Measurements from ENCODE around the gene DGCR6L. TPM values are rescaled to one million over a fixed set of nuclear protein-coding genes. Genes with fewer than 3 reads are reported as not detected.
A peak's percentile ranks its signal among the peaks of the same experiment; 100 is the strongest.
"Not testable (repeated sequence)": the region's sequence is repeated elsewhere in the genome, so short reads cannot be mapped to it uniquely, and the experiment has no call there.

DGCR6L gene
- total and polyA plus RNA-seq, 5 experiments from 2014 or later, result 36.1 to 144 (median 104) TPM

DNA sequence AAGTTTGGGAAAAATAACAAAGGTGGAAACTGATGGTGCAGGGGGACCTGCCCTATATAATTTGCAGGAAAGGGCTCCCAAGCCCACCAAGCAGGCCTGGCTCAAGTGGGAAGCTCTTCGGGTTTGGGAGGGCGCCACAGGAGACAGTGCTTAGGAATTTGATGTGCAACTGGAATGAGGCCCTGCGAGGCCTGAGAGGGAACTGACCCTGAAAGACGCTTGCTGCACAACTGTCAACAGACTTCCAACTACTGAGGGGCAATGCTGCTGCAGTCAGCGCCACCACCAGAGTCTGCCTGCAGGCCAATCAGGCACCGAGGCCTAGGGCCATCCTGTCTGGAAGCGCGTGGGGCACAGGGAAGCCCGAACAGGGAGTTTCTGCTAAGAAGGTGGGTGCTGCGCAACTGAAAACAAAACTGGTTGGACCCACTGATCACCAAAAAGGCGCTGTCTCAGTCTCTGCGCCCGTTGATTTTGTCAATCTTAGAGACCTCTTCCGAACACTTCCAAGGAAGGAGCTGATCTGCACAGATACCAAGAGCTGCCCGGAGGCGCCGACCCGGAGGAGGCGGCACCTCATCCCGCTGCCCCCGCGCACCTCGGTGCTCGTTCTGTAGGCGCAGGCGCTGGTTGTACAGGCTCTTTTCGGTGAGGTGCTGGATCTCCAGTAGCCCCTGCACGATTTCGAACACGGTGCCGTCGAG is 667 bp downstream of the DGCR6L start:
- H3K9me3 Mint-ChIP-seq, result no peaks in the 10 kb centered on the region
- ATAC-seq, result peak in 1 of 2 donors; percentile 11
- no peak for DNase-seq
- POLR2A ChIA-PET, result interaction anchor here (0.8 to 1.9 kb wide), 9 partner anchors 19 to 299 kb away, joined by 3 to 20 read pairs (median 4); partner anchors contain the start of gene ZNF74
- peak overlapping the region; percentile 86 to 94 (median 92) for H3K4me3 Mint-ChIP-seq
- H3K27me3 Mint-ChIP-seq, result no peaks in the 10 kb centered on the region
- H3K27ac Mint-ChIP-seq, result peak overlapping the region in 9 of 10 donors; percentile 53 to 93 (median 85)
- H3K4me1 Mint-ChIP-seq, result peaks cover 27 to 66% (median 61%) of the 10 kb centered on the region in 4 donors
- no peaks in the 10 kb centered on the region for H3K36me3 Mint-ChIP-seq

DNA sequence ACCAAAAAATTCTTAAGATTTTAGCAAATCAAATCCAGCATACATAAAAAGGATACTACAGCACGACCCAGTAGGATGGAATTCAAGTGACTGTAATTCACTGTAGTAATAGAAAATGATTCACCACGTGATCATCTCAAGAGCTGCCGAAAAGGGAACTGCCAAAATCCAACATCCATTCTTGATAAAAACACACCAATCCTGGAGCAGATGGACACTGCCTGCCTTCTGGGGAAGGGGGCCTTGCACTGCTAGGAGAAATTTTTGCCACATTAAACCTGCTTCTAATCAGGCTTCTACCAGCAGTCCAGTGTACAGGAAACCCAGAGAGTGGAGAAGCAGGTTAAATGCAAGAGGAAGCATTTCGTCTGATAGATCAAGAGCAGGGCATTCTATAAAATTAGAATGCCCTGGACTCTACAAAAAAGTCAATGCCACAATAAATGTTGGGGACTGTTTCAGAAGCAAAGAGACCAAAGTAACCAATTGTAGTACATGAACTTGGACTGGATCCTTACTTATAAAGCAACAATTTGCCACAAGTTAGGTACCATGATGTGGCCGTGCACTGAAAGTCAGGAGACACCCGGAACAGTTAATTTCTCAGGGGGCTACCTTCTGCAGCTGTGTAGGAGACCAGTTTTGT is 1.7 kb downstream of the DGCR6L start:
- POLR2A ChIA-PET, result interaction anchor here (1.9 kb wide), 1 partner anchor 76 kb away, joined by 20 read pairs; the partner anchor contains the start of gene ZNF74
- ATAC-seq, H3K9me3 Mint-ChIP-seq, H3K36me3 Mint-ChIP-seq, H3K27me3 Mint-ChIP-seq, DNase-seq: not testable (repeated sequence)
- Mint-ChIP-seq H3K4me3 (peak overlapping the region; percentile 86 to 94 (median 92)), H3K4me1 (peaks cover 24 to 55% (median 50%) of the 10 kb centered on the region in 4 donors), H3K27ac (peak overlapping the region in 4 of 10 donors; percentile 8 to 63 (median 26))

DNA sequence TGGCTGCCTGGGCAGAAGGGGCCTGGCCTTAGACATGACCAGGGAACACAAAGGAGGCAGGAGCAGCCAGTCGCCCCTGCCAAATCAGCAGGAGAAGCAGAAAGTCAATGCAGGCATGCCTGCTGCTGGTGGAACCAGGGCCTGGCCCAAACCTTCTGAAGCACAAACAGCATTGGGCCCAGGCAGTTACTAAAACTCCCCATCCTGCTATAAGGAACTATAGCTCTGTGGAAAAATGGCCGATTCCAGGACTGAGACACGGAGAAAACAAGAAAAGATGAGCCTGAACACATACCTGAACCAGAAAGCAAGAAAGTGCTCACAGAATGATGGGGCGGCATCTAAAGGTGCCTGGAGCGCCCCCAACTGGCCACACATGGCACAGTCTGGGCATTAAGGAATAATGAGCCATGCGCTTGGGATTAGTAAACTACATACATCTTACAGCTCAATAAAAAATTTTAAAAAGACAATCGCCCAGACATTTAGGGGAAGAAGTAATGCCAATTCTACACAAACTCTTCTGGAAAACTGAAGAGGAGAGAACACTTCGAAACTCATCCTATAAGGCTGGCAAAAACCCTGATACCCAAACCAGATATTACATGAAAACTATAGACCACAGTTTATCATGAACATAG is 2.3 kb downstream of the DGCR6L start:
- Mint-ChIP-seq H3K27ac (peak overlapping the region in 8 of 10 donors; percentile 15 to 72 (median 35)), H3K4me1 (peaks cover 19 to 49% (median 44%) of the 10 kb centered on the region in 4 donors), H3K4me3 (peak overlapping the region; percentile 86 to 94 (median 92))
- POLR2A ChIA-PET, result interaction anchor here (1.4 kb wide), 1 partner anchor 18 kb away, joined by 4 read pairs; no protein-coding TSS in a partner anchor
- not testable (repeated sequence) for H3K9me3 Mint-ChIP-seq, ATAC-seq, H3K36me3 Mint-ChIP-seq, H3K27me3 Mint-ChIP-seq
- DNase-seq, result peak in 5 of 10 donors; percentile 29 to 43 (median 34)

DNA sequence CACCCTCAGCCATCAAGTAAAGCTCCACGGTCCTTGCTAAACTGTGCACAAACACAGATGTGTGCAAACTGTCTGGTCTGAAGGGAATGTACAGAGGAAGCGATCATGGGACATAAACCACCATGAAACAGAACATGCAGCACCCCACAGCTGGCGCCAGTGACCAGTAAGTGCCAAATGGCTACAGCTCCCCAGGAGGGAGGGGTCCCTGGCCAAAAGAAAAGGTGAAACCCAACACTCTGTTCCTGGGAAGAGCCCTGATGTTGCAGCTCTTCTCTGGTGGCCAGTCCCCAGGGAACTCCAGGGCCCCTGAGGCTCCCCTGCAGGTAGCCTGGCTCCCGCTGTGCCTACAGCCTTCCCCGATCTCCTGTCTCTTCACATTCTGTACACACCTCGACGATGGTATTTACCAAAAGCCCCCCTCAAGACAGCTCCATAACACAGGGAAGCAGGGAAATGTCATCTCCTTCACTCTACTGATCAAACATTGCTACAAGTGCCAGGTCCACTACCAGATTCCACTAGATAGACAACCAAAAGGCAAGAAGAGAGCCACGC is 2.9 kb downstream of the DGCR6L start:
- no peaks in the 10 kb centered on the region for H3K9me3 Mint-ChIP-seq
- H3K27ac Mint-ChIP-seq, result peak overlapping the region in 5 of 10 donors; percentile 7 to 72 (median 37)
- DNase-seq (no peak), ATAC-seq (no peak)
- POLR2A ChIA-PET, result interaction anchor here (1.4 kb wide), 1 partner anchor 18 kb away, joined by 4 read pairs; no protein-coding TSS in a partner anchor
- H3K4me1 Mint-ChIP-seq, result peaks cover 18 to 44% (median 40%) of the 10 kb centered on the region in 4 donors
- H3K36me3 Mint-ChIP-seq, result peaks cover 0 to 2% (median 0%) of the 10 kb centered on the region in 3 donors
- no peaks in the 10 kb centered on the region for H3K27me3 Mint-ChIP-seq
- peak overlapping the region in 7 of 10 donors; percentile 38 to 94 (median 88) for H3K4me3 Mint-ChIP-seq

DNA sequence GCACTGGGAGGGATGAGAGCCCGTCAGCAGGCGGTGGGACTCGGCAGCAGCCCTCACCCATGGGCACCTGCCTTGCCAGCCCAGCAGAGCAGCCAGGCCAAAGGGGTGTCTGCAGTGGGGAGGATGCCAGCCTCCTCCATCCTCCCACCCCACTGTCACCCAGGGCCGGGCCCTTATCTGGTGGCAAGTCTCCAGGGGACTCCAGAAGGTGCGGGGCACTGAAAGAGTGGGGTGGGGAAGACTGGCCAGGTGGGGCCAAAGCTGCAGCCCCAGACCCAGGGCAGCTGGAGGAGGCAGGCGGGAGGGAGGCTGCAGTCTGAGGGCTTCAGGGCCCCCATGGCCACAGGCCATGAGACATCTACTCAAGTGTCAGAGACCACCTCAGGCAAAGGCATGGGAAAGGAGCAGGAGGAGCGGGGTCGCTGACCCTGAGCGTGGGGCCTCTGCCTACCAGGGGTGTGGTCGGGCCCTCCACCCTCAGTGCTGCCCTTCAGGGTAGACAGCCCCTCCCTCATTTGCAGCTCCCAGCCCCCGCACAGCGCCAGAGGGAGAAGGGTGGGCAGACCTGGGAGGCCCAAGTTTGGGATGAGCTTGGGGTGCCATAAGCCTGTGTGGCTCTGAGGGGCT is 3.5 kb downstream of the DGCR6L start:
- Mint-ChIP-seq H3K4me3 (no peak overlapping the region), H3K9me3 (no peaks in the 10 kb centered on the region), H3K27me3 (no peaks in the 10 kb centered on the region), H3K4me1 (peaks cover 14 to 38% (median 34%) of the 10 kb centered on the region in 4 donors), H3K36me3 (peaks cover 0 to 2% (median 0%) of the 10 kb centered on the region in 3 donors), H3K27ac (no peak overlapping the region)
- POLR2A ChIA-PET, result interaction anchor here (1.0 to 1.4 kb wide), 2 partner anchors 17 to 77 kb away, joined by 3 to 4 read pairs; partner anchors contain the start of gene ZNF74
- no peak for ATAC-seq
- peak in 1 of 10 donors; percentile 15 for DNase-seq

DNA sequence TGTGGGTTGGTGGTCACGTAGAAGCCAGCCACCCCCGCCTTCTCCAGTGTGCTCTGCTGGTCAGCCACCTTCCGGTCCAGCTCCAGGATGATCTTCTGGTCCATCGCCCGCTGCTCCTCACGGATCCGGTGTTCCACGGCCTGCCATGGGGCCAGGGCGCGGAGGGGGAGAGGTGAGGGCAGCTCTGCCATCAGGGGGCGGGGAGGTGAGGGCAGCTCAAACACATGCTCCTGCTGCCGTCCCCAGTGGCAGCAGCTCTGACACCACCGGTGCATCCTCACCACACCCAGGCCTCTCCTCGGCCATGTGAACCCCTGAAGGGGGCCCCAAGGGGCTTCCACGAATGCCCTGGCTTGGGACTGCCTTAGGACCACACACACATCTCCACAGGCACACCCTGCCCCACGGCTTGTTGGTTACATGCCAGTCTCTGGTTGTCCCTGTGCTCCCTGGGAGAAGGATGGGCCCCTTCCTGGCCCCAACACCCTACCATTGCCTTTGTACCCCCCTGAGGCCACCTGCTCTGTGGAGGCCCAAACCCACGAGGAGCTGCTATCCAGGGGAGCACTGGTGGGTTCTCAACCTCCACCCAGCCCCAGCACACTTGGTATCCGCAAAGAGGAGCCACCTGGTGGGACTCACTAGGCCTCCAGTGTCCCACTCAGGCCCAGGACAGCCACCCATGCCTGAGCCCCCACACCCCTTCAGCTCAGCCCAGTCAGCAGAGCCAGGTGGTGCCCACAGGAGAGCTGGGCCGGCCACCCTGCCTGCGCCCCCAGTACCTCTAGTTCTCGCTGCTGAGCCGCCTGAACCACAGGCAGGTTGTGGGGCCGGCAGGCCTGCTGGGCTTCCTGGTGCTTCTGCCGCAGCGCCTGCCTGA is 4.3 kb downstream of the DGCR6L start:
- peaks cover 10 to 32% (median 27%) of the 10 kb centered on the region in 4 donors for H3K4me1 Mint-ChIP-seq
- POLR2A ChIA-PET, result interaction anchor here (1.0 kb wide), 1 partner anchor 78 kb away, joined by 3 read pairs; the partner anchor contains the start of gene ZNF74
- no peak overlapping the region for H3K27ac Mint-ChIP-seq
- H3K4me3 Mint-ChIP-seq, result peak overlapping the region in 1 of 10 donors; percentile 20
- peak in 1 of 10 donors; percentile 13 for DNase-seq
- no peaks in the 10 kb centered on the region for H3K27me3 Mint-ChIP-seq
- H3K36me3 Mint-ChIP-seq, result peaks cover 0 to 2% (median 0%) of the 10 kb centered on the region in 3 donors
- H3K9me3 Mint-ChIP-seq, result no peaks in the 10 kb centered on the region
- no peak for ATAC-seq

DNA sequence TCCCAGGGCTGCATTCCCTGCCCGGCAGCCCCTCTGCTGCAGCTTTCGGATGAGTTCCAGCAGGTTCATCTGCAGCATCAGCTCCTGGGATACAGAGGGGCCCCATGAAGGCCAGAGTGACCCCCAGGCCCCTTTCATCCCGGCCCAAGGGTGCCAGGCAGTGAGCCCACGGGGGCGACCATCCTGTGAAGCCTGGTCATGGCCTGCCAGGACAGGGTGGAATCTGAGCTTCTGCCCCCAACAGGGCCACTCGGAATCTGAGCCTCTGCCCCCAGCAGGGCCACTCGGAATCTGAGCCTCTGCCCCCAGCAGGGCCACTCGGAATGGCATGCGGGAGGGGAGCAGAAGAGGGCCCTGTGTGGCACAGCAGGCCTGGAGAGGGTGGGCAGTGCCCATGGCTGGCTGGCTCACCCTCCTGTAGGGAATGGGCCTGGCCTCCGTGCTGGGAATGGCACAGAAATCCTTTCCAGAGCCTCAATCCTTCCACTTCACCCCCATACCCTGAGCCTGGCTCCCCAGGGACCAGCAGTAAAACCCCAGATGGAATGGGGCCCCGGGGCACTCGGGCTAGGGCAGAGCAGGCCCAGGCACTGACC is 5.0 kb downstream of the DGCR6L start:
- H3K27ac Mint-ChIP-seq, H3K9me3 Mint-ChIP-seq, H3K4me3 Mint-ChIP-seq, H3K36me3 Mint-ChIP-seq, ATAC-seq, H3K27me3 Mint-ChIP-seq, POLR2A ChIA-PET: not testable (repeated sequence)
- H3K4me1 Mint-ChIP-seq, result peaks cover 9 to 30% (median 24%) of the 10 kb centered on the region in 4 donors
- peak in 1 of 10 donors; percentile 13 for DNase-seq

DNA sequence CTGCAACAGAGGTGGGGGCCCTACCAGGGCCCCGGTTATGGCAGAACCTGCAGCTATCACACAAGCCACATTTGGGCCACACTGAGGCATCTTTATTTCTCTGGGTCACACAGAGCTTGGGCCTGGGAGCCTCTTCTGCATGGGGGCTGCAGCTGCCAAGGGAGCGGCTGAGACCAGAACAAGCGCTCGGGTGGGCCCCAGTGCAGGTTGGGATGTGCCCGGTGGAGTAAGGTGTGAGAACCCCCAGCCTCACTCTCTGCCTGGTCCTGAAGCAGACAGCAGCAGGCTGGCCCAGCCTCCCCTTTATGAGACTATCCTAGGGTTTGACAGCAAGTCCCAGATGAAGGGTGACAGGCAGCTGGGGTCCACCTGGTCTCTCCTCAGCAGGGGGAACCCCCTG is 5.7 kb downstream of the DGCR6L start:
- peak in 1 of 10 donors; percentile 16 for DNase-seq

DNA sequence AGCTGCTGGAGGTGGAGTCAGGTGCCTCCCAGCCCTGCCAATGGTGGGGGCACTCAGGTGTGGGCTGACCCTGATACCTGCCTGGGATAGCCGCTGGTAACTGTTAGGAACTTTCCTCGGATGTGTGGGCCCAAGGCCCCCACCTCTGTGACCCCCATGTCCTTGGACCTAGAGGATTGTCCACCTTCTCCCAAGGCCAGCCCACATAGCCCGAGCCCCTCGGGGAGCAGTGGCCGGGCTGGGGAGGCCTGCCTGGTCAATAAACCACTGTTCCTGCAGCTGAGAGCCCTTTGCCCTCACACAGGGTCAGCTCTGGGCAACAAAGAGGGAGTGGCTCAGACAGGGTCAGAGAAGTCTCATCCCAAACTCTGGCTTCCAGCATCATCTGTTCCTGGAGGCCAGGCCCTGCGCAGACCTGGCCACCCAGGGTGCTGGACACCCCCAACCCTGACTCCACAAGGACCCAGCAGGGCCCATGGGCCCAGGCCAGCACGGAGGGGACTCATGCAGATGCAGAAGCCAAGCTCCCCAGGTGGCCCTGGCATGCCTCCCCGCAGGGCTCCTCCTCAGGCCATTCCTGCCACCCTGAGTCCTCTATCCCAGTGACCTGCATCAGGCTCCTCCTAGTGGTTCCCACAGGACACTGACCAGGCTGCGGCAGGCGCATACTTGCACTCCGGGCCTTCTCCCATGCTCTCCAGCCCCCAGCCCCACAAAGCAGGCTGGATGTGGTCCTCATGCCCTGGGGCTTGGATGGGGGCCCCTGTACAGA is 6.4 kb downstream of the DGCR6L start:
- POLR2A ChIA-PET, H3K36me3 Mint-ChIP-seq, H3K4me3 Mint-ChIP-seq, H3K27me3 Mint-ChIP-seq, H3K27ac Mint-ChIP-seq, H3K9me3 Mint-ChIP-seq, ATAC-seq: not testable (repeated sequence)
- peak in 1 of 10 donors; percentile 13 for DNase-seq
- H3K4me1 Mint-ChIP-seq, result peaks cover 9 to 22% (median 18%) of the 10 kb centered on the region in 4 donors

More for the DNA sequence above, 5.7 kb downstream of the DGCR6L start:
- H3K4me3 Mint-ChIP-seq, H3K9me3 Mint-ChIP-seq, H3K27ac Mint-ChIP-seq, ATAC-seq, H3K36me3 Mint-ChIP-seq, POLR2A ChIA-PET, H3K27me3 Mint-ChIP-seq: not testable (repeated sequence)
- H3K4me1 Mint-ChIP-seq, result peaks cover 9 to 28% (median 23%) of the 10 kb centered on the region in 4 donors

DNA sequence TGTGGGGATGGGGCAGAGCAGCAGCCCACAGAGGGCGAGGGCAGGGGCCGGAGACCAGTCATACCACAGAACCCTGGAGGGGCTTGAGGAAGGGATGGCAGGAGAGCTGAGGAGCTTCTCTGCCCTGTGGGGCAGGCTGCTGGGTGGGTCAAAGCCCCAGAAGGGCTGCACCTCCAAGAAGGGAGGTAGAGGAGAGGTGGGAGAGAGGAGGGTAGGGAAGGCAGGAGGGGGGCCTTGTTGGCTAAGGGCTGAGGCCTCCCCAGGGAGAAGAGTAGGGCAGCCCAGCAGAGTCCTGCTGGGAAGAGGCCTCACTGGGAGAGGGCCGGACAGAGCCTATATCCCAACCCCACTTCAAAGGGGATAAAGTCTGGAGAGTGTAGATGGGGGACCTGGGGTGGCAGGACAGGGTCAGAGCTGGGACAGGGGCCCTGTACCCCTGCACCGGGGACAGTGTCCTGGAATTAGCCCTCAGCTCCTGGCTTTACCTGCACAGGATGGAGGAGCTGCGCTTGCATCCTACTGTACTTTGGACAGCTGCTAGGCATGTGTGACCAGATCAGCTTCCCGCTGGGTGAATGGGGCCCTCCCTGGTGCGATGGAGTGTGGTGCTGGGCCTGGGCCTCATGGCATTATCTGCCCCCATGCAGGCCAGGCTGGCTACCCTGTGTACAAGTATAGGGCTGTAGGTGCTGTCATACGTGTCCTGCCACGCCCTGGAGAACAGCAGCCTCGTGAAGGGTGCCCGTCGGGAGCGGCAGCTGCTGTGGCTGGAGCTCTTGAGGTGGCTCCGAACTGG is 7.3 kb downstream of the DGCR6L start:
- peaks cover 0 to 2% (median 0%) of the 10 kb centered on the region in 3 donors for H3K36me3 Mint-ChIP-seq
- H3K9me3 Mint-ChIP-seq, result no peaks in the 10 kb centered on the region
- H3K27me3 Mint-ChIP-seq, result no peaks in the 10 kb centered on the region
- POLR2A ChIA-PET, result no interaction called here
- ATAC-seq (no peak), DNase-seq (peak in 2 of 10 donors; percentile 15)
- H3K4me3 Mint-ChIP-seq, result no peak overlapping the region
- peaks cover 5 to 13% (median 9%) of the 10 kb centered on the region in 4 donors for H3K4me1 Mint-ChIP-seq
- H3K27ac Mint-ChIP-seq, result peak overlapping the region in 1 of 10 donors; percentile 29
